Measurements from ENCODE around the gene FHL3. TPM values are rescaled to one million over a fixed set of nuclear protein-coding genes. Genes with fewer than 3 reads are reported as not detected.

FHL3 gene
- total RNA-seq, 1 experiment from 2014 or later = 11.8 TPM

DNA sequence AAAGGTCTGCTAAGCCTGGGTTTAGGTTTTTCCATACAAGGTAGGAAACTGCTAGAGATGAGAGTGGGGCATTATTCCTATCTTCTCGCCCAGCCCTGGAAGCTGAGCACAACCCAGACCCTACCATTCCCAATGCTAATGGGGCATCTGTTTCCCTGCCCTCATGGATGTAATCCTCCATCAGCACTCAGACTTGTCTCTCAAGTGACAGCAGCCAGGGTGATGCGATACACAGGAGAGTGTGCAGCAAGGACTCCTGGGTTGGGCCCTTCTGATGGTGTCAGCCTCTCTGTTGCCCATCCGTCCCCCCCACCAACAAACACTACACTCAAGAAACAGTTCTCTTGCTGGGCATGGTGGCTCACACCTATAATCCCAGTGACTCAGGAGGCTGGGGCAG lies 52.6 kb downstream of the FHL3 start:
- Mint-ChIP-seq H3K36me3 (ENCODE audit: insufficient read depth, unreplicated experiment) (peaks cover 7% of the 10 kb centered on the region), H3K27me3 (ENCODE audit: insufficient read depth, unreplicated experiment) (no peaks in the 10 kb centered on the region), H3K9me3 (ENCODE audit: unreplicated experiment) (no peaks in the 10 kb centered on the region), H3K4me1 (ENCODE audit: low read depth, unreplicated experiment) (no peaks in the 10 kb centered on the region), H3K4me3 (ENCODE audit: unreplicated experiment) (no peak overlapping the region), H3K27ac (ENCODE audit: unreplicated experiment) (no peak overlapping the region)
- no peaks in the 10 kb centered on the region for H3K36me3 ChIP-seq (ENCODE audit: control insufficient read depth, insufficient read depth, low read length)
- intact Hi-C loops (cut with micrococcal nuclease; ENCODE audit: unreplicated experiment) = no loop called here
- ChIA-PET CTCF (no interaction called here), POLR2A (no interaction called here)
- H3K27me3 ChIP-seq (replicated peaks; ENCODE audit: control insufficient read depth, insufficient read depth, low read length) = no peaks in the 10 kb centered on the region
- TF ChIP-seq, protein P1, sequence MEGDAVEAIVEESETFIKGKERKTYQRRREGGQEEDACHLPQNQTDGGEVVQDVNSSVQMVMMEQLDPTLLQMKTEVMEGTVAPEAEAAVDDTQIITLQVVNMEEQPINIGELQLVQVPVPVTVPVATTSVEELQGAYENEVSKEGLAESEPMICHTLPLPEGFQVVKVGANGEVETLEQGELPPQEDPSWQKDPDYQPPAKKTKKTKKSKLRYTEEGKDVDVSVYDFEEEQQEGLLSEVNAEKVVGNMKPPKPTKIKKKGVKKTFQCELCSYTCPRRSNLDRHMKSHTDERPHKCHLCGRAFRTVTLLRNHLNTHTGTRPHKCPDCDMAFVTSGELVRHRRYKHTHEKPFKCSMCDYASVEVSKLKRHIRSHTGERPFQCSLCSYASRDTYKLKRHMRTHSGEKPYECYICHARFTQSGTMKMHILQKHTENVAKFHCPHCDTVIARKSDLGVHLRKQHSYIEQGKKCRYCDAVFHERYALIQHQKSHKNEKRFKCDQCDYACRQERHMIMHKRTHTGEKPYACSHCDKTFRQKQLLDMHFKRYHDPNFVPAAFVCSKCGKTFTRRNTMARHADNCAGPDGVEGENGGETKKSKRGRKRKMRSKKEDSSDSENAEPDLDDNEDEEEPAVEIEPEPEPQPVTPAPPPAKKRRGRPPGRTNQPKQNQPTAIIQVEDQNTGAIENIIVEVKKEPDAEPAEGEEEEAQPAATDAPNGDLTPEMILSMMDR (IDR thresholded peaks at IDR 0.05; ENCODE audit: insufficient read depth in 1 of 2, low read depth in 1 of 2, low read length in 1 of 2, severe bottlenecking in 1 of 2, unreplicated experiment in 1 of 2) = no peak
- DNase-seq = no peak
- no TSS peak for BruUV-seq (replicated peaks)
- no peak overlapping the region for H3K4me3 ChIP-seq (ENCODE audit: low read depth, low read length)
- no peaks in the 10 kb centered on the region for H3K9me3 ChIP-seq
- no peaks in the 10 kb centered on the region for H3K4me1 ChIP-seq

DNA sequence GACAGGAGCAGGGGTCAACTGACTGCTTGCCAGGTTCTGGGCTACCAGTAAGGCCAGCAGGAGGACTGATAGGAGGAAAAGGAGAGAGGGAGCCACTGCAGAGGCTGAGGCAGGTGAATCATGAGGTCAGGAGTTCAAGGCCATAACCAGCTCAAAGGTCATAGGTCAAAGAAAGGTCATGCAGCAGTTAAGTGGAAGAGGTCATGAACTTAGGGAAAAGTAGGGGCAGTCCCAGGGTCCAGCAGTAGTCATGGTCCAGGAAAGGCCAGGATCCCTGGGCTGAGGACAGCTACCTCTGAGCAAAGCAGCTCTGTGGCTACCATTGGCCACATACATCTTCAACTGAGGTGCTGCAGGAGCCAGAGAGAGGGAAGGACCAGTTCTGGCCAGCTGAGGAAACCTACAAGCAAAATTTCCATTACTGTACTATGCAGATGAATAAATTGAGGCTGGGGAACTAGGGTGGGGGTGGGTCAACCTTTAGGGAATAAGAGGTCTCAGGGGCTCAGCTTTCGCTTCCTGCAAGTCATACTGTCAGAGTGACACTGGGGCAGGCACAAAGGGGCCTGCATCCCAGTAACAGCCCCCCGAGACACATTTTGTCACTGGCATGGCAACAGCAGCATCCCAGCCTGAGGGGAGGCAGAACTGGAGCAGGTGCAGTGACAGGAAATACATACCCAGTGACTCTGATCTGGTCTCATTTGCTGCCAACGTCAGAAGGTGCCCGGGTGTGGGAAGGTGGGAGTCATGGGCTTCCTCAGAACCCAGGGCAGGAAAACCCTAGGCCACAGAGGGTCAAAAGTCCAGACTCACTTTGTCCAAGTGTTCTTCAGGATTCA lies 53.3 kb downstream of the FHL3 start:
- H3K4me3 Mint-ChIP-seq (ENCODE audit: unreplicated experiment) = no peak overlapping the region
- H3K27me3 Mint-ChIP-seq (ENCODE audit: insufficient read depth, unreplicated experiment) = no peaks in the 10 kb centered on the region
- no peak overlapping the region for H3K27ac Mint-ChIP-seq (ENCODE audit: unreplicated experiment)
- TF ChIP-seq, protein P1 (IDR thresholded peaks at IDR 0.05; ENCODE audit: insufficient read depth in 1 of 2, low read depth in 1 of 2, low read length in 1 of 2, severe bottlenecking in 1 of 2, unreplicated experiment in 1 of 2) = no peak
- Histone ChIP-seq H3K4me3 (ENCODE audit: low read depth, low read length) (no peak overlapping the region), H3K9me3 (no peaks in the 10 kb centered on the region), H3K36me3 (ENCODE audit: control insufficient read depth, insufficient read depth, low read length) (no peaks in the 10 kb centered on the region), H3K4me1 (no peaks in the 10 kb centered on the region), H3K27me3 (replicated peaks; ENCODE audit: control insufficient read depth, insufficient read depth, low read length) (no peaks in the 10 kb centered on the region)
- peaks cover 7% of the 10 kb centered on the region for H3K36me3 Mint-ChIP-seq (ENCODE audit: insufficient read depth, unreplicated experiment)
- no peak for DNase-seq
- no peaks in the 10 kb centered on the region for H3K9me3 Mint-ChIP-seq (ENCODE audit: unreplicated experiment)
- ChIA-PET CTCF (no interaction called here), POLR2A (no interaction called here)
- BruUV-seq (replicated peaks) = no TSS peak
- intact Hi-C loops (cut with micrococcal nuclease; ENCODE audit: unreplicated experiment) = no loop called here
- H3K4me1 Mint-ChIP-seq (ENCODE audit: low read depth, unreplicated experiment) = no peaks in the 10 kb centered on the region

DNA sequence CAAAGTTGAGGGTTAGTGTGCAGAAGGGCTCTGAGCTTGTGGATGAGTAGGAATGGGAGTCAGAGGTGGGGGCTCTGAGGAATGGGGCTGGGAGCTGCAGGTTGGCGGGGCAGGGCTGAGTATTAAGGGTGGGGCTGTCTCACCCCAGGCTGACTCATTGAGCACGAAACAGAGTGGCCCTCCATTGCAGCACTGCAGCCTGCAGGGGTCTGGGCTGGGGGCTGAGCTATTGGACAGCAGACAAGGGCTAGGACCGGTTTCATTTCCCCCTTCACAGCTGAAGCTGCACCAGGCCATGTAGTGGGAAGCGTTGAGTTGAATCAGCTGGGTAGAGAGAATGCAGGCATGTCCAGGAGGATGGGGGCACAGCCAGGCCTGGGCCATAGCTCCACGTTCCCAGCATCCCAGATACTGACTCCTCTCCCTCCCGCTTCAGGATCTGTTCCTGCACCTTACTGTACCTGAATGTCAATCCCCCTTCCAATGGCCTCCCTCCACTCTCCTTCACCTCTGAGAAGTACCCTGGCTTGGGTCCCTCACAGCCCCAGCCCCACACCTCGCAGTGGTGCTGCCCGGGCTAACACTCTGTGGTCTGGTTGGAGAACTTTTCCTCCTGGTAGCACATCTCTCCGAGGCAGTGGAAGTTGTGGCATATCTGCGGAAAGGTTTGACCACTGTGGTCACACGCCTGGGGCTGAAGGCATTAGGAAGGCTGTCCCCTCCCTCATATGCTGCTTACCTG lies 54.1 kb downstream of the FHL3 start:
- Mint-ChIP-seq H3K9me3 (ENCODE audit: unreplicated experiment) (no peaks in the 10 kb centered on the region), H3K4me3 (ENCODE audit: unreplicated experiment) (no peak overlapping the region), H3K27me3 (ENCODE audit: insufficient read depth, unreplicated experiment) (no peaks in the 10 kb centered on the region), H3K27ac (ENCODE audit: unreplicated experiment) (no peak overlapping the region), H3K36me3 (ENCODE audit: insufficient read depth, unreplicated experiment) (peaks cover 4% of the 10 kb centered on the region), H3K4me1 (ENCODE audit: low read depth, unreplicated experiment) (no peaks in the 10 kb centered on the region)
- Histone ChIP-seq H3K9me3 (no peaks in the 10 kb centered on the region), H3K4me1 (no peaks in the 10 kb centered on the region), H3K4me3 (ENCODE audit: low read depth, low read length) (no peak overlapping the region), H3K36me3 (ENCODE audit: control insufficient read depth, insufficient read depth, low read length) (no peaks in the 10 kb centered on the region), H3K27me3 (replicated peaks; ENCODE audit: control insufficient read depth, insufficient read depth, low read length) (no peaks in the 10 kb centered on the region)
- no TSS peak for BruUV-seq (replicated peaks)
- intact Hi-C loops (cut with micrococcal nuclease; ENCODE audit: unreplicated experiment) = no loop called here
- TF ChIP-seq, protein P1 (IDR thresholded peaks at IDR 0.05; ENCODE audit: insufficient read depth in 1 of 2, low read depth in 1 of 2, low read length in 1 of 2, severe bottlenecking in 1 of 2, unreplicated experiment in 1 of 2) = no peak
- POLR2A ChIA-PET = no interaction called here
- no peak for DNase-seq
- CTCF ChIA-PET = no interaction called here
